ENCODE measurements around the gene FBXO3.

GRCh38 chr11:33725496-33725895 is 48.8 kb downstream of the FBXO3 start:
- TF ChIP-seq CTCF (IDR thresholded peaks at IDR 0.05) (no peak), POLR2A (IDR thresholded peaks at IDR 0.05) (no peak)

Measured in Peyer's patch (tissue), 4 donors.